NCI-H1048 (cell line): ENCODE measurements around the gene TRIM29.

Experiments used
- DNase-seq: peaks from one replicate; lab custom pipeline; 2025; lab: John Stamatoyannopoulos, UW

Gene TRIM29

DNA sequence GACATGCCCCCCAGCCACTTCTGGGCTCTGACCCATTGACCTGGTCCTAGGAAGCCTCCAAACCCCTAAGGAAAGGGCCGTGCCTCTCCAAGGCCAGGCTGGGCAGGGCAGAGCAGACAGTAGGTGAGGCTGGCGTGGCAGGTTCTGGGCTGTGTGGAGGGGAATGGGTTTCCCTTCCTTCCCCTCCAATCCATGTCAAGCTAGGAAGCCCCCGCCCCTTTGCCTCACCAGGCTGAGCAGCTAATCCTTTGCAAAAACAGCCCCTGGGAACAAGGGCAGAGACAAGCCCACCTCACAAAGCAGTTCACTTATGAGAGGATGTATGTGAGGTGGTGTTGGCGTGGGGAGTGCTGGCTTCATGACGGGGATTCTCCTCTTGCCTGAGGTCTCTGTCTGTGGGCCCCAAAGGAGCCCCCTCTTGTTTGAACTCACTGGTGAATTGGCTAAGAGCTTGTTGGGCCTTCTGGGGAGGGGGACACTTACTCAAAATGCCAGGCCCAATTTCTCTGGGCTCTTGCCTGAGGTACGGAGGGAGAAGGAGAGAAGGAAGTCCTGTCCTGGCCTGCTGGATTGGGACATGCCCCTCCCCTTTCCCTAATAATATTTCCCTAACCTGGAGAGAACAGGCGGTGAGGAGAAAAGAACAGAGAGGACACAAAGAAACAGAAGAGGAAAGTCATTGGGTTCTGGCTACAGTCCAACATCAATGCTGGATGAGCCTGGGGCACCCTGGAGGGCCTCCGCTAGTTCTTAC lies 1.6 kb upstream of the TRIM29 start:
- DNase-seq: no peak

GRCh38 chr11:120137187-120137610 lies 714 bp downstream of the TRIM29 start:
- no peak for DNase-seq

DNA sequence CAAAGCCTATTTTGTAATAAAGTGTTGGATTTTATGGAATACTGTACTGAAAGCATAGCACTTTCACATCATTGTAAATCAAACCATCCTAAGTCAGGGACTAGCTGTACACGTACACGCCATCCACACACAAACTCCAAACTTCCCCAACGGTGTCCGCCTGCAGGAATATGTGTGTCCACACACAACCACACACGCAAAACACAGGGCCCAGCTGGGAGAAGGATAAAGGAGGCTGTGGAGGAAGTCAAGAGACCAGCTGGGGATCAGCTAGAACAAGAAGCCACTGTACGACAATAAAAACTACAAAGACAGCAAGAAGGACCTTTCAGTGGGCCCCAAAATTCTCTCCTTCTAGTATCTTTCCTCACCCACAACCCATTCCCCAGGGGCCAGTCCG lies 1.6 kb downstream of the TRIM29 start:
- no peak for DNase-seq

GRCh38 chr11:120135838-120136237 lies 2.1 kb downstream of the TRIM29 start:
- no peak for DNase-seq

GRCh38 chr11:120134931-120135228 lies 3.0 kb downstream of the TRIM29 start:
- no peak for DNase-seq

DNA sequence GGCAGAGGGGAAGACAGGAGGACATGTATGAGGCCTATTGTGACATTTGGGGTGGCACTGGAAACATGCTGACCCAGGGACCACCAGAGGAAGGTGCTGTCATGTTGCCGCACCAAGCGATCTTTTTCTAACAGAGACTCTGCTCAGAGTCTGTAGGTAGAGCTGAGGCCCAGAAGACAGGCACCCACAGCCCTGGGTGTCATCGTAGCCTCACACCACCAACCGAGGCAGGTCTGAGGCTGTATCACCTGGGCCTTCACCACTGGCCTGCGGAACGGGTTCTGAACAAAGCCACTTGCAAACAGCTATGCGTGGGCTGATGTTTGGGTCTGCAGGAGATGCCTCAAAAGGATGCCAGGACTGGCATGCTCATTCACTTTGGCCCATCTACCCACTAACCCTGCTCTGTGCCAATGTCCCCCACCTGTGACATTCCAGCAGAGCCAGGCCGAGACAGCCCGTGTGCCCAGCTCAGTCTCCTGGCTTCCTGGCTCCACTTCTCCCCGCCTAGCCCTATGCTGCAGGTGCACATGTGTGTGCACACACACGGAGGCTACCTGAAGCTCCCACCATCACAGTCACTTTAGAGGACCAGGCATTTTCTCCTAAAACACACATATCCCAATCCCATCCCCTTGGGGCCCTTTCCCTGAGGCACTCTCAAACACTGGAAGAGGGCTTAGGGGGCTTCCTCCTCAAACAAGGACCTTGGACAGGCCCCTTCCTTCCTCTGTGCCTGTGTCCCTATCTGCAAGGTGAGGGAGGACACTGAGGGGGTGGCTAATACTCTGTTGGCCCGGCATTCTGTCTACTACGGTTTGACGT lies 3.6 kb downstream of the TRIM29 start:
- no peak for DNase-seq

- no peak for DNase-seq
Measured at GRCh38 chr11:120133216-120134105, 4.5 kb downstream of the TRIM29 start.

DNA sequence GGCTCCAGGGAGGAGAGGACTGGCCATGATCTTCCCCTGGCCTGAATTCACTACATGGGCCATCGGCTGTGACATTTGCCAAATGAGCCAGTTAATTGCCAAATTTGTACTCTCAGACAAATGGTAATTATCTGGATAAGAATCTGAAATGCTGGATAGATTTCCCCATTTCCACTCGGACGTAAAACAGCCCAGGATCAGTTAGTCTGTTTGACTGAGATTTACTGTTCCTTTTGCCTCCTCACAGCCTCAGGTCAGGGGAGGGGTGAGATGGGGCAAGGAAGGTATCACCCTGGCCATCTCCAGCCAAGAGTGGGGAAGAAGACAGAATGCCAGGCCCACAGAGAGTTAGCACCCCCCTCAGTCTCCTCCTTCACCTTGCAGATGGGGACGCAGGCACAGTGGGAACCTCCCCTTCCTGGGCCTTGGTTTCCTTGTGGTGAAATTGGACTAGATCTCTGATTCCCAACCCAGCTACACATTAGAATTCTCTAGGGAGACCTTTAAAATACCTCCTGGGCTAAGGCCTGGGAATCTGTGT lies 5.2 kb downstream of the TRIM29 start:
- no peak for DNase-seq

DNA sequence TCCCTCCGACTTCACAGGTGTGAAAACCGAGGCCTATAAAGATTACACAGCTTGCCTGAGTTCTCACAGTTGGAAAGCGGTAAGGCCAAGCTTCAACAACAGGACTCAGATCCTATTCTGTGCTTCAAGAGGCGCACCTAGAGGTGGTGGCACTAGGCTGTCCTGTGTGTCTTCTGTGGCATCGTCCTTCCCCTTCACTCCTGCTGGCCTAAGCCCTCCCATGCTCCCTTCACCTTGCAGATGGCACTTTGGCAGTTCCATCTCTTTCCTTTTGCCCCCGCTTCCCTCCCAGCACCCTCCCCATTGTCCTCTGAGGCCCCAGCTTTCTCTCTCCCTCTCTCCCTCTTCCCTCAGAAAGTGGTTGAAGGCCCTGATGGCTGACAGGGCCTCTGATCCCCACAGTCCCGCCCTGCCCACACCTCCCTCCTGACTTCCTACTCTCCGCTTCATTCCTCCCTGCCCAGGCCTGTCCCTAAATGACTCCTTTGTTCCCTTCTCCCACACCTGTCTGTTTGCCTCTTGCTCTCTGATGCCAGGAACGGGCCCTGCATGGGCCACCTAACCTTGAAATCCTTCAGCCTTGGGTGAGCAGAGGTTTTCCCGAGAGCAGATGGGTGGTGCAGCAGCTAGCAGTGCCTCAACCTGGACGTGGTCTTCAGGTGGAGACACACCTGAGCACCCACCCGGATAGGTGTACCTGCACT lies 5.8 kb downstream of the TRIM29 start:
- DNase-seq: no peak

- no peak for DNase-seq
Measured at GRCh38 chr11:120130991-120131760, 6.7 kb downstream of the TRIM29 start.

DNA sequence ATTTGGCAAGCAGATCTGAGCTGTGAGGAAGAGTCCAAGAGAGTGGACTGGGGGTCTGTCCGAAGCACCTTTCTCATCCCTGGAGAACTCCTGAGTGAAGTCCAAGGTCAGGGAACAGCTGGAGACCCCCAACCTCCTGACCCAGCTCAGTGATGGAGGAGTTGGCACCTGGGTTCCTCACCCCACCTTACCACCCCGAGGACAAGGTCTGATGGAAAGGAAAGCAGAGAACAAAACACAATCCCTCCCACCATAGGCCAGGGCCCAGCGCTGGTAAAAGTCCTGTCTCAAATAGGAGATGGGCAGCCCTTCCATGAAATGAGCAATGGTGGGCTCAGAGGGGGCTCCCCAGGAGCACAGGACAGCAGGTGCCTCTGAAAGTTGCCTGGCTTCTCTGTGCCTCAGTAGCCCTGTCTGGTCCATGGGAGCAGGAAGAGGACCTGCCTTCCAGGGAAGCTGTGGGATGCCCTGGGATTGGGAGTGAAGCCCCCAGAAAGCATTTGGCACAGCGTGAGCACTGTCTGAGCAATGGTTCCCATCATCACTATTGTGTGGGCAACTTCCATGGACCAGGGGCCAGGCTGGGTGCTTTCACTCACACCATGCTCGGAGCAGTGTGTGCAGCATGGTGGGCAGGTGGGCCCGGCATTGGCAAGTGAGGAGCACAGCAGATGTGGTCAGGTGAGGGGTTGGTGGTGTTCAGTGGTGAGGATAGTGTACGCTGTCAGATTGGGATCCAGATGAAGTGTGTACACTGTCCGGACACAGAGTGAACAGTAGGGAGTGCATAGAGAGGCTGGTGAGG lies 7.5 kb downstream of the TRIM29 start:
- DNase-seq: no peak

DNA sequence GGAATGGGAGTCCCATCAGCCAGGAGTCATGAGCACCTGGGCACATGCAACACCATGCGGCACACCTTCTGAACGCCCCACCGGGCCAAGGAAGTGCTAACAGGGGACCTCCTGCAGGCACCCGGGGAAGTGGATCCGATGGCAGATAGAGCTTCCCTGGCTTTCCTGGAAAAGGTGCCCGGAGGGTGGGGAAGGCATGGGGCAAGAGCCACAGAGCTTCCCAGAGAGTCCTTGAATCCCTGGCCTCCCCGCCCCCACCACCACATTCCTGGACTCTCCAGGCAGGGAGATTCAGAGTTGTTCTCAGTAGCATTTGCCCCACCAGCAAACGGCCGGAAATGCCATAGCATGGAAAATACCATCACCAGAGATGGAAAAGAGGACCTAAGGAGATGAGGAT lies 8.3 kb downstream of the TRIM29 start:
- no peak for DNase-seq

DNA sequence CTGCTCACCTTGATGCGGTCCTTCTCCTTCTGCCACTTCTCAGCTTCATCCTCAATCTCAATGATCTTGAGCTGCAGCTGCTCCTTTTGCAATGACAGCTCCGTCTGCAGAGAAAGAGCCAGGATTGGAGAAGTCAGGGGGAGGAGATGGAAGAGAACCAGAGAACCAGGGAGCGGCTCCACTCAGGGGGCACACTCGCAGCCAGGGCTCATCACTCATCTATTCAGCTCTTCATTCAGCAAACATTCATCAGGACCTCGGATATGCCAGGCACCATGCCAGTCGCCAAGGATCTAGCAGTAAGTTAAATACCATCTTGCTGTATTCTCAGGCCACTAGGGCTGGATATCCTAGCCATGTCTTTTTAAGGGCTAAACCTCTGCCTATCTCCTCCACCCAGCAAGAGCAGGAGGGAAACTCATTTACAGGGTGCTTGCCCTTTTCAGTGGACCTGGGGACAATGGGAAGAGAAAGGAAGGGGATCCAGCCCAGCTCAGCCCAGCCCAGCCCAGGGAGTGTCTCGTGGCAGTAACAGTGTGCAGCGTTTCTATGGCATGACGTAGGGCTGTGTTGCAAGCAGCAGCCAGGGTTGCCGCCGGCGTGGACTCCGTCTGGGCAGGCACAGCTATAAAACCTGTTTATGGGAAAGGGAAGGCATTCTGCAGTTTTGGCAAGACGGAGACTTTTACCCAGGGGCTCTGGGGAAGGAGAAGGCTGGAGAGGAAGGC lies 9.4 kb downstream of the TRIM29 start:
- DNase-seq: no peak

DNA sequence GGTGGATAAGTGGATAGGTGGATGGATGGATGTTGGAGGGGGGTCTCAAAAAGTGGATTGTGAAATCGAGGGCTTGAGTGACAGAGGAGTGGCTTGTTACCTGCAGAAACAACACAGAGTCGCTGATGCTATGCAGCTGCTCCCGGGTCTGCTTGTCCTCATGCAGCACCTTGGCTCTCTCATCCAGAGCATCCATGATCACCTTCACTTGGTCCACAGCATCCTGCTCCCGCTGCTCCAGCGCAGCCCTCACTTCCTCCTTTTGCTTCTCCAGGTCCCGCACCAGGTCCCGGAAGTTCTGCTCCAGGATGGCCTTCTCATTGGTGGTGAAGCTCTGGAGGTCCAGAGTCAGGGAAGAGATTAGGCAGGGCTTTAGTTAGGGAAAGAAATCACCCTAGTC lies 10.7 kb downstream of the TRIM29 start:
- no peak for DNase-seq

- no peak for DNase-seq
Measured at GRCh38 chr11:120126620-120127019, 11.3 kb downstream of the TRIM29 start.

GRCh38 chr11:120125509-120125908 lies 12.4 kb downstream of the TRIM29 start:
- DNase-seq: no peak

DNA sequence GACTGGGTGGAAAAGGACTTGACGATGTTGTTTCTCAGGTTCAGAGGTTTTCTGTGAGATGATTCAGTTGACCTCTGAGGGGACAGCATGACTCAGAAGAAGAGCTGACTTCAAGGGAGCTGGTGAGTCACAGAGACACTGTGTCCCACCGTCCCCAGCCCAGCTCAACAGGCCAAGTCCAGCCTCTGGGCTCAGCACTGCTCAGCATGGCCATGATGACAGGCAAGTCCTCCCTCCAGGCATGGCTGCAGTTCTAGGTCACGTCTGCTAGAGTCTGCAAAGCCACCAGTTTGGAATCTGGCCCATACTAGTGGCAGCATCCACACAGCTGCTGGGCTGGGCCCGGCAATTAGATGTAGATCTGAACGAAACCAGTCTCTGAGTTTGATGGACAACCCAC lies 12.9 kb downstream of the TRIM29 start:
- no peak for DNase-seq

- no peak for DNase-seq
Measured at GRCh38 chr11:120124355-120124754, 13.6 kb downstream of the TRIM29 start.

DNA sequence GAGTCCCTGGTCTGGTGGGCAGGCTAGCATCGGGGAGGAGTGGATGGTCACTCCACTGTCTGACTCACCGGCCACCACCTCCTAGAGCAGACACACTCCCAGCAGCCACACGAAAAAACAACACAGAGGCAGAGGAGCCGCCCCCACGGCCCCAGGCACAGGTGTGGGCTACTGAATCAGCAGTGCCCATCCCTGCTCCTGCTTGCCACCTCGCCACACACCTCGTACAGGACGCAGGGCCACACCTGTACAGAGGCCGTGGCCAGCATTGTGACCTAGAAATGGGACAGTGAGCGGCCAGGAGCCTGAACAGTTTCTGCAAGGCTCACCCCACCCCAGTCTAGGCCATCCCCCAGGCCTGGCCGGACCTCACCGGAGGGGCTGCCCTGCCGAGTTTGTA lies 14.0 kb downstream of the TRIM29 start:
- no peak for DNase-seq
